Stomach (tissue), 9 donors: ENCODE data around the gene CFAP57. TPM values are rescaled to one million over a fixed set of nuclear protein-coding genes. Genes with fewer than 3 reads are reported as not detected.
A peak's percentile ranks its signal among the peaks of the same experiment; 100 is the strongest.

Experiments
- DNase-seq, 2 donors: peaks; one replicate each; pipeline versions ENCODE4 v3.0.0 to v3.0.0-alpha.2; 2013 to 2019
- H3K27ac ChIP-seq, 5 donors: fragments of 200-600 bp in 4 of 5; sonication (generic) in 4 of 5; one replicate each; pipeline ENCODE4 v1.5.1; 2013 to 2019; ENCODE audit warnings: mild to moderate bottlenecking in 1 of 5, moderate library complexity in 1 of 5
- H3K27me3 ChIP-seq, 3 donors: fragments of 200-600 bp; sonication (generic); one replicate each; pipeline ENCODE4 v1.5.1; 2017 to 2019; ENCODE audit warnings: mixed run types in 1 of 3
- H3K36me3 ChIP-seq, 4 donors: fragments of 200-600 bp; sonication (generic); 1 replicate in 3 of 4; 2 replicates in 1 of 4; pipeline ENCODE4 v1.5.1; 2016 to 2019
- H3K4me1 ChIP-seq, 4 donors: fragments of 200-600 bp; sonication (generic); one replicate each; pipeline ENCODE4 v1.5.1; 2016 to 2019
- H3K4me3 ChIP-seq, 4 donors: fragments of 200-600 bp; sonication (generic) in 3 of 4; one replicate each; pipeline ENCODE4 v1.5.1; 2016 to 2019; ENCODE audit warnings: mild to moderate bottlenecking in 1 of 4
- H3K9me3 ChIP-seq, 4 donors: fragments of 200-600 bp; sonication (generic); one replicate each; pipeline ENCODE4 v1.5.1; 2016 to 2019
- EP300 ChIP-seq: sonication (generic); formaldehyde crosslinking; IDR thresholded peaks from one replicate; pipeline ENCODE4 v1.6.1; 2017; ENCODE audit warnings: antibody characterized with exemption
- POLR2A ChIP-seq, 4 donors: fragments of 450-650 bp; IDR thresholded peaks; one replicate each; pipeline ENCODE4 v1.6.1; 2016; ENCODE audit warnings: antibody characterized with exemption in 4 of 4, control low read depth in 2 of 4, mild to moderate bottlenecking in 1 of 4, moderate library complexity in 1 of 4
- POLR2AphosphoS5 ChIP-seq, 3 donors: sonication (generic); formaldehyde crosslinking; IDR thresholded peaks; one replicate each; pipeline ENCODE4 v1.6.1; 2016; ENCODE audit warnings: antibody characterized with exemption in 3 of 3
- WGBS, 5 donors: extraction: QIAGEN DNeasy Blood & Tissue Kit in 3 of 5; methylation state at CpG; one replicate each; pipeline versions ENCODE4 v1.1.5 to v1.1.7; 2013 to 2018; 5-methylcytosine and 5-hydroxymethylcytosine counted together
- intact Hi-C: fragments of 100-400 bp; cut with DNase I; formaldehyde crosslinking; loops from one replicate; pipeline ENCODE4 v1.15.1; 2023; ENCODE audit warnings: low total_unique reads
- polyA plus RNA-seq, 3 donors: library from polyadenylated mRNA; stranded (reverse); fragments of 200-250 nt; gene quantifications; one replicate each; pipeline ENCODE4 v1.2.3, GENCODE V29; 2013
- total RNA-seq, 5 donors: library from RNA; depleted of rRNA; stranded (reverse); fragments of >200 nt; gene quantifications; one replicate each; pipeline versions ENCODE4 v1.1.0 to v1.2.3, GENCODE V29; 2014 to 2016
- TF ChIP-seq, protein P1 (sequence below), 7 experiments: fragments of 450-650 bp in 4 of 7; fragments of 200-600 bp in 3 of 7; sonication (generic) in 3 of 7; IDR thresholded peaks; one replicate each; pipeline ENCODE4 v1.5.1; 2016 to 2019; ENCODE audit warnings: antibody characterized with exemption in 7 of 7, control low read depth in 2 of 7, mild to moderate bottlenecking in 1 of 7
- donor health status: healthy with polysubstance abuse.
- donor health status: Bipolar disorder and iron deficiency.
- donor health status: healthy.

CFAP57 gene
- total and polyA plus RNA-seq, 8 donors, result 0.08 to 1.4 (median 0.15) TPM; not detected in 3

DNA sequence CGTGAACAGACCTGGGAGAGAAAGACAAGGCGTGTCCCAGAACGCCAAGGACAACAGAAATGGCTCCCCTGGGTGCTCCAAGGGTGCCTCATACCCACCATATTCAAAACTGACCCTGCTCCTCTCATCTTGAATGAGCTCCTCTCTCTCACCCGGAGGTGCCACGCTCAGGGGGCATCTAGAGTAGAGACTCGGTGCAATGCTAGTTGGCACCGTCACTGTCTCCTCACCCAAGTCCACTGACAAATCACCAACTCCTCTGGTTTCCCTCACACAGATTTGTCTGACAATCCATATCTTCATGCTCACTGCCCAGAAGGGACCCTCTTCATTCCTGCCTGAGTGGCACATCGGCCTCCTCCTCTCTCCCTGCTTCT lies 102.7 kb downstream of the CFAP57 start:
- TF ChIP-seq POLR2A (IDR thresholded peaks at IDR 0.05), result no peak
- TF ChIP-seq POLR2AphosphoS5 (IDR thresholded peaks at IDR 0.05), result no peak
- TF ChIP-seq, protein P1, sequence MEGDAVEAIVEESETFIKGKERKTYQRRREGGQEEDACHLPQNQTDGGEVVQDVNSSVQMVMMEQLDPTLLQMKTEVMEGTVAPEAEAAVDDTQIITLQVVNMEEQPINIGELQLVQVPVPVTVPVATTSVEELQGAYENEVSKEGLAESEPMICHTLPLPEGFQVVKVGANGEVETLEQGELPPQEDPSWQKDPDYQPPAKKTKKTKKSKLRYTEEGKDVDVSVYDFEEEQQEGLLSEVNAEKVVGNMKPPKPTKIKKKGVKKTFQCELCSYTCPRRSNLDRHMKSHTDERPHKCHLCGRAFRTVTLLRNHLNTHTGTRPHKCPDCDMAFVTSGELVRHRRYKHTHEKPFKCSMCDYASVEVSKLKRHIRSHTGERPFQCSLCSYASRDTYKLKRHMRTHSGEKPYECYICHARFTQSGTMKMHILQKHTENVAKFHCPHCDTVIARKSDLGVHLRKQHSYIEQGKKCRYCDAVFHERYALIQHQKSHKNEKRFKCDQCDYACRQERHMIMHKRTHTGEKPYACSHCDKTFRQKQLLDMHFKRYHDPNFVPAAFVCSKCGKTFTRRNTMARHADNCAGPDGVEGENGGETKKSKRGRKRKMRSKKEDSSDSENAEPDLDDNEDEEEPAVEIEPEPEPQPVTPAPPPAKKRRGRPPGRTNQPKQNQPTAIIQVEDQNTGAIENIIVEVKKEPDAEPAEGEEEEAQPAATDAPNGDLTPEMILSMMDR (IDR thresholded peaks at IDR 0.05), result no peak
- TF ChIP-seq EP300, result no peak
- Histone ChIP-seq H3K36me3 (no peaks in the 10 kb centered on the region), H3K27ac (peak overlapping the region; percentile 4 to 54 (median 25)), H3K4me1 (peaks cover 12 to 42% (median 36%) of the 10 kb centered on the region in 4 donors), H3K9me3 (no peaks in the 10 kb centered on the region), H3K4me3 (no peak overlapping the region), H3K27me3 (peaks cover 0 to 28% (median 10%) of the 10 kb centered on the region in 3 donors)
- no peak for DNase-seq
- 71 to 89% (median 81%) methylated on average over 7 to 8 of the region's 8 CpGs for WGBS, 5 donors
- intact Hi-C loops, result no loop called here

DNA sequence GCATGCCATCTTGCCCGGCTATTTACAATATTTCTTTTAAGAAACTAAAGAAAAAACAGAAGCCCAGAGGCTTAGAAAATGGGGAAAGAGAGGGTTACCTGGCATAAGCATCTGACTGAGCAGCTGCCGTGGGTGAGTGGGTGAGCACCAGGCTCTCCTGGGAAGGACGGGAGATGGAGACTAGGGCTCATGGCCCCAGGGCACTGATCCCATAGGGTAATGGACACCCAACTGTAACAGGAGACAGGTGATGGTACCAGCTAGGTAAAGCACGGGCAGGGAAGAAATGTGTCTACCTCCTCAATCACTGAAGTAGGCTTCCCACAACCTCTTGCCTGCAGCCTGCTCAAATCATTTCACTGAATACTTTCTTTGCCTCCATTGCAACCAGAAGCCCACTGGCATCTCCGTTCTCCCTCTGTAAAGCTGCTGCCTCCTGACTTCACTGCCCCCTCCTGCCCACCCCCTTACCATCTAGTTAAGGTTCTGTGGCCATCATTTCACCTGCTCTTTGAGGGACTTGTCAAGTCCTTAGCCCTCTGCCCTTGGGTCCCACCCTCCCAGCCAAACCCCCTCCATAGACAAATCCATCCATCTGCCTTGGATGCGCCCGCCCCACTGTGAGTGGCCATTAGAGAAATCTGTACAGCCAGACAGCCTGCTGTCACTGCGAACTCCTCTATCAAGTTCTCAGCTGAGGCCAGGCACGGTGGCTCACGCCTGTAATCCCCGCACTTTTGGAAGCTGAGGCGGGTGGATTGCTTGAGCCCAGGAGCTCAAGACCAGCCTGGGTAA lies 103.9 kb downstream of the CFAP57 start:
- DNase-seq, result no peak
- 50 to 66% (median 59%) methylated on average over 12 of the region's 12 CpGs for WGBS, 5 donors

GRCh38 chr1:43276673-43277072 lies 104.5 kb downstream of the CFAP57 start:
- no peak overlapping the region for H3K4me3 ChIP-seq
- H3K27ac ChIP-seq, result peak overlapping the region; percentile 47 to 73 (median 67)
- H3K9me3 ChIP-seq, result no peaks in the 10 kb centered on the region
- intact Hi-C loops, result no loop called here
- peaks cover 0 to 12% (median 0%) of the 10 kb centered on the region in 3 donors for H3K27me3 ChIP-seq
- TF ChIP-seq POLR2A (IDR thresholded peaks at IDR 0.05) (no peak), POLR2AphosphoS5 (IDR thresholded peaks at IDR 0.05) (no peak), EP300 (no peak)
- TF ChIP-seq, protein P1 (IDR thresholded peaks at IDR 0.05), result no peak
- H3K4me1 ChIP-seq, result peaks cover 12 to 29% (median 18%) of the 10 kb centered on the region in 4 donors
- peaks cover 0 to 4% (median 0%) of the 10 kb centered on the region in 4 donors for H3K36me3 ChIP-seq
- peak; percentile 69 for DNase-seq
- WGBS, 5 donors, result 21 to 39% (median 27%) methylated on average over 7 of the region's 7 CpGs

More for the DNA sequence above, 103.9 kb downstream of the CFAP57 start:
- H3K4me3 ChIP-seq, result no peak overlapping the region
- intact Hi-C loops, result no loop called here
- peaks cover 0 to 4% (median 0%) of the 10 kb centered on the region in 4 donors for H3K36me3 ChIP-seq
- TF ChIP-seq POLR2AphosphoS5 (IDR thresholded peaks at IDR 0.05) (no peak), POLR2A (IDR thresholded peaks at IDR 0.05) (no peak), EP300 (no peak)
- TF ChIP-seq, protein P1 (IDR thresholded peaks at IDR 0.05), result no peak
- peaks cover 0 to 19% (median 4%) of the 10 kb centered on the region in 3 donors for H3K27me3 ChIP-seq
- H3K4me1 ChIP-seq, result peaks cover 12 to 32% (median 24%) of the 10 kb centered on the region in 4 donors
- peak overlapping the region; percentile 47 to 73 (median 67) for H3K27ac ChIP-seq
- no peaks in the 10 kb centered on the region for H3K9me3 ChIP-seq

DNA sequence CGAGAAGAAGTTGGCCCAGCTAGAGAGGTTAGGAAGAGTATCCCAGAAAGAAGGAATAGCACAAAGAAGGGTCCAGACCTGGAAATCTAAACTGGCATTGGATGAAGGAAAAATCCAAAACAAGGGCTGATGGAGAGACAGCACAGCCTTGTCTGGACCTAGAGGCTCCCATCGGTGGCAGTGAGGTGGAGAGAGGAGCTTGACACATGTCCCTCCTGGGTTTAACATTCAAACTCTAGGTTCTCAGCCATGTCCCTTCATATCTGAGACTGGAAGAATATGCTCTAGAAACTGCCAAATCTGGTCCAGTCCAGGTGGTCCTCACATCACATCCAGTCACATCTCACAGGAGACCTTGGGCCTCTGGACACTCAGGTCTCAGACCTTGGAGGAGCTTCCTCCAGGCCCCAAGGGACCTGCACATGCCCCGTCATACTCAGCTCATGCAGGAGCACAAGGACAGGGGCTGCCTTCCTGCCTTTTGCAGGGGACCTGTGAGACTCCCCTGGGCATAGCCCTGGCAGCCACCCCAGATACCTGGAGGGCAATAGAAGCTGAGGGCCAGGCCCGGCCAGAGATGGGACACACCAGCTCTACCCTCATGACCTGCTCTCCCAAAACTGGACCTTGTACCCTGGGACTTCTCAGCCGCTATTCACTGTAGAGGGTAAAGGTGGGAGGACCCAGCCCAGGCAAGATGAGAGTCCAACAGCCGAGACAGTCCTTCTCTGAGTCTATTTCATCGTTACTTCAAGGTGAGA lies 105.2 kb downstream of the CFAP57 start:
- peak overlapping the region in 4 of 5 donors; percentile 57 to 73 (median 68) for H3K27ac ChIP-seq
- no peak for TF ChIP-seq POLR2A (IDR thresholded peaks at IDR 0.05)
- TF ChIP-seq EP300, result no peak
- no peak for TF ChIP-seq POLR2AphosphoS5 (IDR thresholded peaks at IDR 0.05)
- TF ChIP-seq, protein P1 (IDR thresholded peaks at IDR 0.05), result no peak
- peaks cover 11 to 31% (median 15%) of the 10 kb centered on the region in 4 donors for H3K4me1 ChIP-seq
- no peak overlapping the region for H3K4me3 ChIP-seq
- peaks cover 0 to 6% (median 0%) of the 10 kb centered on the region in 3 donors for H3K27me3 ChIP-seq
- H3K36me3 ChIP-seq, result peaks cover 0 to 4% (median 0%) of the 10 kb centered on the region in 4 donors
- H3K9me3 ChIP-seq, result no peaks in the 10 kb centered on the region
- 70 to 81% (median 72%) methylated on average over 7 of the region's 7 CpGs for WGBS, 5 donors
- intact Hi-C loops, result no loop called here
- no peak for DNase-seq
